NCI-H2029 treated with DMSO at 0.1 percent for 48 hours (cell line): Measurements from ENCODE around the gene CHMP4A.
A peak's percentile ranks its signal among the peaks of the same experiment; 100 is the strongest.

ENCODE experiments used
- DNase-seq: peaks from one replicate; lab custom pipeline; 2025; lab: John Stamatoyannopoulos, UW

CHMP4A gene

GRCh38 chr14:24178399-24179178 is 34.7 kb downstream of the CHMP4A start:
- no peak for DNase-seq

DNA sequence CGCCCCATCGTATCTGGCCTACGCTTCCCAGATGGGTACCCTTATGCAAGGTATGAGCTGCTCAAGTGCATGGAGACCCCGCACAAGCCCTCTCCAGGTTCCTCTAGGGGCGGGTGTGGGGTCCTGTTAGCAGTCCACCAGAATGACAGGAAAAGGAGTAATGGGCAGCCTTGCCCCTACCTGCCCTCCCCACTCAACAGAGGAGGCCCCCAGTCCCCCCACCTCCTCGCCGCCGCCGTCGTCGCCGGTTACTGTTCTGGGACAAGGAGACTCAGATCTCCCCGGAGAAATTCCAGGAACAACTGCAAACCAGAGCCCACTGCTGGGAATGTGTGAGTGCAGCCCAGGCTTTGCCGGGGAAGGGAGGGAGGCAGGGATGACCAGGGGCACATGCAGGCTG is 35.4 kb downstream of the CHMP4A start:
- no peak for DNase-seq

- DNase-seq, result no peak
Measured at GRCh38 chr14:24177041-24177825, 36.1 kb downstream of the CHMP4A start.

DNA sequence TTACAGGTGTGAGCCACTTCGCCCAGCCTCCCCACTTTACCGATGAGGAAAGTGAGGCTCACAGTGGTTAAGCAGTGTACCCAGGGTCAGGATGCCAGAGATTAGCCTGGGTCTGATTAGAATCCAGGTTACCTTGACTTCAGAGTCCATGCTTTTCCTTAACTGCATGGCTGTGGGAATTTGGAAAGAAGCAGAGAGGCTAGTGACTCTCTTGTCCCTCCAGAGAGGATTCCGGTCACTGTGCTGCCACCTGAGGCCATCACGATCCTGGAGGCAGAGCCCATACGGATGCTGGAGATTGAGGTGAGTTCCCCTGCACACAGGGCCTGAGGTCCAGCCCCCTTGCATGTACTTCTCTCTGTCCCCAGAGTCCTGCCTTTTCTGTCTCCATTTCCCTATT is 36.7 kb downstream of the CHMP4A start:
- no peak for DNase-seq

GRCh38 chr14:24172871-24173281 is 40.4 kb downstream of the CHMP4A start:
- no peak for DNase-seq

GRCh38 chr14:24172261-24172860 is 40.9 kb downstream of the CHMP4A start:
- DNase-seq, result no peak

DNA sequence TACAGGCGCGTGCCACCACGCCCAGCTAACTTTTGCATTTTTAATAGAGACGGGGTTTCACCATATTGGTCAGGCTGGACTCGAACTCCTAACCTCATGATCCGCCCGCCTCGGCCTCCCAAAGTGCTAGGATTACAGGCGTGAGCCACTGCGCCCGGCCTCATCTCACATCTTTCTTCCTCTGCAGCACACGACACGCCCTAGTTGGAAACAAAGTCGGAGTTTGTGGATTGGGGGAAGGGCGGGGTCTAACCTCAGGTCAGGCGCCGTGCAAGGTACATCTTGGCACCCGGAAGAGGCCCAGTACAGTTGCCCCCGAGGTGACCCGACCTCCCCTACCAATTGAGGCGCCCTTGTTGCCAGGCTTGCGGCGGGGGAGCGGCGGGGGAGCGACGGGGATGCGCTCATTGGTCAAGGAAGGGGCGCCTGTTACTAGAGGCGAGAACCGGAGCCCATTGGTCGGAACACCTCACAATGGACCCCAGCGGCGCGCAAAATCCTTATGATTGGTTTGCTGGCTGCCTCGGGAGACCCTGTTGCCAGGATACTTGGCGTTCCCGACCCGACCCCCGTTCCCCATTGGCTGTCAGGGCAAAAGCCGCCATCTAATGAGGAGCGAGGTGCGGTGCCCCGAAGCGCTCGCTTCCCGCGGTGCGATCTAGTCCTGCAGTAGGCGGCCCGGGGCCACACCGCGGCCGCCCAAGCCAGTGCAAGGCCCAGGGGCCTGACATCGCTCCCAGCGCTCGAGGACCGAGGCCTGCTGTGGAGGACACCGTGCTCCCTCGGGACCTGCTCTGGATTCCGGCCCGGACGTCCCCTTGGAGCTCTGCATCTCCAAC is 41.6 kb downstream of the CHMP4A start, which contains the start of gene REC8:
Gene REC8 (plus strand): TSS at position 659 of the 839 bp plus-strand sequence. CDS start 473 bp downstream, outside the sequence.
- DNase-seq, result no peak

DNA sequence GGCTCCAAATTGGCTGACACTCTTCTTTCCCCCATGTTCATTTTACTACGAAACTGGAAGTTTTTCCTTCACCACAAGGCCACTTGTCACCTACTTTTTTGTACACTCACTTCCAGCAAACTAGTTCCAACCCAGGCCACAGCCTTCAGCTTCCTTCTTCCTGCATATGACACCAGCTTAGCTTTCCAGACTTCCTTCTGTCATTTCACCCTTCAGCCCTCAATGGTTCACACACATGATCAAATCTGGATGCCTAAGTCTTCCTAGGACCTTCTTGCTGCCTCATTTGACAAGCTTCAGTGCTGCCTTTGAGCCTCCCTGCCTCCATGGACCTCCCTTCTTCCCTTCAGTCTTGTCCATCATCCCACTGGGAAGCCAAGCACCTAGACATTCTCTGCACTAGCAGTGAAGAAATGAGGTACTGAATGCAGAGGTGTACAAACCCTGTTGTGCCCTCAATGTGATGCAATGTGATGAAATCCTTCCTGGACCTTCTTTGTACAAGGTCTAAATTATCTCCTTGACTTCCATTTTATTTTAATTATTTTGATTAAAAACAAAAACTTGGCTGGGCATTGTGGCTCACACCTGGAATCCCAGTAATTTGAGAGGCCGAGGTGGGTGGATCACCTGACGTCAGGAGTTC is 45.7 kb downstream of the CHMP4A start:
- no peak for DNase-seq

DNA sequence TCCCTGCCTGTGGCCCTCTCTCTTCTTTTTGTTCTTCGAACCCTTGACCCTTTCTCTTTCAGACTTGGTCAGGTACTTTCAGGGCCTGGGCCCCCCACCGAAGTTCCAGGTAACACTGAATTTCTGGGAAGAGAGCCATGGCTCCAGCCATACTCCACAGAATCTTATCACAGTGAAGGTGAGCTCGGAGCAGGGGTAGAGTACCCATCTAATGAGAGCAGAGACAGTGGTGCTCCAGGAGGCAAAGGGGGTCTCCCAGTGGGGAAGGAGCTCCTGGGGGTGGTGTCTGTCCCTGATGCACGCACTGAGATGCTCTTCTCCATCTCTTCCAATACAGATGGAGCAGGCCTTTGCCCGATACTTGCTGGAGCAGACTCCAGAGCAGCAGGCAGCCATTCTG is 47.5 kb downstream of the CHMP4A start:
- no peak for DNase-seq

DNA sequence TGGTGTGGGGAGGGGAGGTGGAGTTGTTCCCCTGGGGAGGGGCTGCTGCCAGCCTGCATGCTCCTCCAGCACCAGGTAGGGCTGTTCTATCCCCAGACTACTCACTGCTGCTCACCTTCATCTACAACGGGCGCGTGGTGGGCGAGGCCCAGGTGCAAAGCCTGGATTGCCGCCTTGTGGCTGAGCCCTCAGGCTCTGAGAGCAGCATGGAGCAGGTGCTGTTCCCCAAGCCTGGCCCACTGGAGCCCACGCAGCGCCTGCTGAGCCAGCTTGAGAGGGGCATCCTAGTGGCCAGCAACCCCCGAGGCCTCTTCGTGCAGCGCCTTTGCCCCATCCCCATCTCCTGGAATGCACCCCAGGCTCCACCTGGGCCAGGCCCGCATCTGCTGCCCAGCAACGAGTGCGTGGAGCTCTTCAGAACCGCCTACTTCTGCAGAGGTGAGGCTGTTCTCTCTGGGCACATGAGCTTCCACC is 48.7 kb downstream of the CHMP4A start:
- DNase-seq, result no peak

DNA sequence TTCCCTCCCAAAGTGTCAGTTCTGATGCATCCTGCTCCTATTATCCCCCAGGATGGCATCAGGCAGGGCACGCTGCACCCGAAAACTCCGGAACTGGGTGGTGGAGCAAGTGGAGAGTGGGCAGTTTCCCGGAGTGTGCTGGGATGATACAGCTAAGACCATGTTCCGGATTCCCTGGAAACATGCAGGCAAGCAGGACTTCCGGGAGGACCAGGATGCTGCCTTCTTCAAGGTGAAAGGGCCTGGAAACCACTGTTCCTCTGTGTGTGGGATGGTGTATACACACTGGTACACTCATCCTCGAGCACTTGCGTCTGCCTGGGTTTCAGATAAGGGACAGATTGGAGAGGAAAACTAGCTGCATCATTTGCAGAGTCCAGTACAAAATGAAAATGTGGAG is 51.2 kb downstream of the CHMP4A start:
- no peak for DNase-seq

- DNase-seq, result peak; percentile 89
Measured at GRCh38 chr14:24160850-24161804, 52.2 kb downstream of the CHMP4A start, which contains the start of gene IRF9. IRF9 (plus strand) TSS chr14:24161265; CDS start chr14:24162145, 880 bp downstream.

- no peak for DNase-seq
Measured at GRCh38 chr14:24160499-24160849, 52.8 kb downstream of the CHMP4A start.

DNA sequence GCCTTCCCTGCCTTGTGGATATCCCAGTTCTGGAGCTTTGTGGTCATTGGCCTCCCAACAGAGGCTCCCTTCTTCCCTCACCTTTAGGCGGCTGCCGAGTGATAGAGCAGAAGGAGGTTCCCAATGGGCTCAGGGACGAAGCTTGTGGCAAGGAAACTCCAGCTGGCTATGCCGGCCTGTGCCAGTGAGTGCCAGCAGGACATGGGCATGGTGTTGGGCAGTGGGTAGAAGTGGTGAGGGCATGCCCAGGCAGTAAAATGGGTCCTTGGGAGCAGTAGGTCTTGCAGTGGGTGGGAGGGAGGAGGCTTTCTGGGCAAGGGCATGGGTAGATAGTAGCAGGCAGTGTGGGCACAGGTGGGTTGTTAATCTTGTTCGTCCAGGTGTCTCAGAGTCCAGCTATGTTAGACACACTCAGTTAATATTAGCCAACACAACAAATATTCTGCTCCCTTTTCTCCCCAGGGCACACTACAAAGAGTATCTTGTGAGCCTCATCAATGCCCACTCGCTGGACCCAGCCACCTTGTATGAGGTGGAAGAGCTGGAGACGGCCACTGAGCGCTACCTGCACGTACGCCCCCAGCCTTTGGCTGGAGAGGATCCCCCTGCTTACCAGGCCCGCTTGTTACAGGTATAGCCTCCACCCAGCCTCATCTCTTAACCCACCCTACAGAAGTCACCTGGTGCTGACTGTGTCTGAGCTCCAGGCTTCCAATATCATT is 53.4 kb downstream of the CHMP4A start:
- DNase-seq, result no peak
